ENCODE measurements around the gene NAV2.

DNA sequence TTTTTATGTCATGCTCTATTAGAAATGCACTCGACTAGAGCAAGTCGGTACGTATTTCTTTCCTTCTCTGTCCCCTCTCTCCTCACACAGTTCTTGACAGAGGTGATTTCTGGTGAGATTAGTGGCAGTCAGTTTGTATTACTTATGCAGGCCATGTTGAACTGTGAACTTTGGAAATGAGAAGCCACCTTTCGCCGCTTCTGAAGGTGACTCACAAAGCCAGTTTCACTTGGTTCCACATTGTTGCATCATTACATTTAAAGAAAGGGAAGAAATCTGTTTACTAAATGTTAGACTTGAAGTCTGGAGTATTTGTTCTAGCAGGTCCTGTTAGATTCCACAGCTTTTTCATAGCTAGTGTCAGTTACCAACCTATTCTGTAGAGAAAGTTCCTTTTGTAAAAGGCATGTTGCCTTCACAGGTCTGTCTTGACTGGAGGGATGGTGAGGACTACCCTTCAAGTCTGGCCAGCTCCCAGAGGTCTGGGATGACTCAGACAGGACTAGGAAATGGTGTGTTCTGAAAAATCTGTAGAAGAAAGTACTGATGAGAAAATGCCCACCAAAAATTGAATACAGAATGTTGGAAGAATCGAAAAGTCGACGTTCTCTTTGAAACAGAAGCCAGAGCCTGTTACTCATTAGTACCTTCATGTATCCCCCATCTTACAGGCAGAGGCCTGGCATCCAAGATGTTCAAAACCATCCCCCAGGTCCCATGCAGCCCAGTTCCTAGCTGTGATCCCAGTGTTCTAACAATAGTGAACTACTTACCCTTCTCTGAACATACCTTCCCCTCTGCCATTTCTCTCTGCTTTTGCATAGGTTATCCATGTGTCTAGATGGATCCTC lies 266.3 kb downstream of the NAV2 start:
- TF ChIP-seq, protein P1, sequence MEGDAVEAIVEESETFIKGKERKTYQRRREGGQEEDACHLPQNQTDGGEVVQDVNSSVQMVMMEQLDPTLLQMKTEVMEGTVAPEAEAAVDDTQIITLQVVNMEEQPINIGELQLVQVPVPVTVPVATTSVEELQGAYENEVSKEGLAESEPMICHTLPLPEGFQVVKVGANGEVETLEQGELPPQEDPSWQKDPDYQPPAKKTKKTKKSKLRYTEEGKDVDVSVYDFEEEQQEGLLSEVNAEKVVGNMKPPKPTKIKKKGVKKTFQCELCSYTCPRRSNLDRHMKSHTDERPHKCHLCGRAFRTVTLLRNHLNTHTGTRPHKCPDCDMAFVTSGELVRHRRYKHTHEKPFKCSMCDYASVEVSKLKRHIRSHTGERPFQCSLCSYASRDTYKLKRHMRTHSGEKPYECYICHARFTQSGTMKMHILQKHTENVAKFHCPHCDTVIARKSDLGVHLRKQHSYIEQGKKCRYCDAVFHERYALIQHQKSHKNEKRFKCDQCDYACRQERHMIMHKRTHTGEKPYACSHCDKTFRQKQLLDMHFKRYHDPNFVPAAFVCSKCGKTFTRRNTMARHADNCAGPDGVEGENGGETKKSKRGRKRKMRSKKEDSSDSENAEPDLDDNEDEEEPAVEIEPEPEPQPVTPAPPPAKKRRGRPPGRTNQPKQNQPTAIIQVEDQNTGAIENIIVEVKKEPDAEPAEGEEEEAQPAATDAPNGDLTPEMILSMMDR (conservative IDR thresholded peaks at IDR 0.05; ENCODE audit: low read depth in 2 of 2): no peak
- TF ChIP-seq POLR2AphosphoS5 (IDR thresholded peaks at IDR 0.05; ENCODE audit: low read depth): no peak
- TF ChIP-seq STAT1 (IDR thresholded peaks at IDR 0.05; ENCODE audit: unreplicated experiment): no peak
- no peak for TF ChIP-seq EZH2 (IDR thresholded peaks at IDR 0.05; ENCODE audit: low read depth, unreplicated experiment)

Measured in GM23338 (cell line).